Effector CD8-positive, alpha-beta T cell (primary cell): ENCODE results near the gene ALX4.

Experiments
- DNase-seq: peaks from one replicate; lab custom pipeline; 2025; lab: John Stamatoyannopoulos, UW
- total RNA-seq, 4 experiments: gene quantifications; one replicate each; lab custom pipeline; 2026; lab: John Stamatoyannopoulos, UW

ALX4 gene
- total RNA-seq: 0 to 0.36 (median 0.13) reads per million in 4 experiments

- no peak for DNase-seq
These were observed at the start of gene ALX4 for GRCh38 chr11:44309478-44310205. ALX4 (minus strand) TSS chr11:44310139; CDS start chr11:44310062, 77 bp downstream.

DNA sequence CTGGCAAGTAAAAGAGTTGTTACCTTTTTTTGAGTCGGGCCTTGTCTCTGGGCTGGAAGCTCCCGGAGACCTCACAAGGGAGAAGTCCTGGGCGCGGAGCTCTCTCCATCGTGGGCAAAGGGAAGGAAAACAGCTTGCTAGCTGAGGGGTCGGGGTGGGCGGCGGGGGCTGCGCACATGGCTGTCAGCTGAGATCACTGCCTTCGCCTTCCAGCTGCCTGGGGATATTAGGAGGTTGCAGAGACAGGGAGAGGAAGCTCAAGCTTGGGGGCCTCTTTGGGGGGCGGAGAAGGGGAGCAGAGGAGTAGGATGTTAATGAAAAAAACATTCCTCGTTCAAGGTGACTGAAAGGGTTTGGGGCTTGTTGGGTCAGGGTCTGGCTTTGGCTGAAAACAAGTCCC is 49.2 kb upstream of the ALX4 start:
- no peak for DNase-seq

DNA sequence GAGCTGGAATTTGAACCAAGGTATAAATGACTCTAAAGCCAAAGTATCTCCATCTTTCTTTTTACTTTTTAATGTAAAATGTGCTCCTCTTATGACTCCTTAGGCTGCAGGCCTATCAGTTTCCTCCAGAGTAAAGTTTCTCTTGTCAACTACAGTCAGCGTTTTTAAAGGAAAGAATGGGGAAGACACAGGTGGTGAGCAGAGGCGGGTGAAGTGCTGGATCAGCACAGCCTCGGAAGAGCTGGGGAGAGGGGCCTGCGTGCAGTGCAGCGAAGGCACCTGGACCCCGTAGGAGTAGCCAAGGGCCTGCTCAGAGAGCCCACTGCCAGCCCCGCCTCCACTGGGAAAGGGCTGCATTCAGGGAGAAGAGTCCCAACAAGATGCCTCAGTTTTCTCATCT is 48.8 kb upstream of the ALX4 start:
- DNase-seq: no peak

GRCh38 chr11:44357711-44358110 is 47.8 kb upstream of the ALX4 start:
- DNase-seq: no peak

DNA sequence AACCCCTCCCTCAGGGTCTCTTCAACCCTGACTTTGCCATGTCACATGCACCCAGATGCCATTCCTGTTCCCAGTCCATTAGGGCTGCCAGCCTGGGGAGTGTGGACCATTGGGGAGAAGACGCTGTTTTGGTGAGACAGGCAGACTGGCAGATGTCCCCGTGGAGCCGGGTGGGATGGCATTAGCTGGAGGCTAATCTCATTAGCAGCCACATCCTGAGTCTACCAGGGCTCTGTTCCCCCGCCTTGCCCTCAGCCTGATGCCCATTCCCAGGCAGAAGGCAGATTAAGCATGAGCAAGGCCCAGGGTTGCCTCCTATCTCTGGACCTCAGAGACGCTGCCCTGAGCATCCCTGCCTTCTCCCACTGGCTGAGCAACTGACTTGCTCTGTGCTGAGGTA is 46.4 kb upstream of the ALX4 start:
- DNase-seq: no peak

- no peak for DNase-seq
These were observed 42.1 kb upstream of the ALX4 start for GRCh38 chr11:44351898-44352498.

DNA sequence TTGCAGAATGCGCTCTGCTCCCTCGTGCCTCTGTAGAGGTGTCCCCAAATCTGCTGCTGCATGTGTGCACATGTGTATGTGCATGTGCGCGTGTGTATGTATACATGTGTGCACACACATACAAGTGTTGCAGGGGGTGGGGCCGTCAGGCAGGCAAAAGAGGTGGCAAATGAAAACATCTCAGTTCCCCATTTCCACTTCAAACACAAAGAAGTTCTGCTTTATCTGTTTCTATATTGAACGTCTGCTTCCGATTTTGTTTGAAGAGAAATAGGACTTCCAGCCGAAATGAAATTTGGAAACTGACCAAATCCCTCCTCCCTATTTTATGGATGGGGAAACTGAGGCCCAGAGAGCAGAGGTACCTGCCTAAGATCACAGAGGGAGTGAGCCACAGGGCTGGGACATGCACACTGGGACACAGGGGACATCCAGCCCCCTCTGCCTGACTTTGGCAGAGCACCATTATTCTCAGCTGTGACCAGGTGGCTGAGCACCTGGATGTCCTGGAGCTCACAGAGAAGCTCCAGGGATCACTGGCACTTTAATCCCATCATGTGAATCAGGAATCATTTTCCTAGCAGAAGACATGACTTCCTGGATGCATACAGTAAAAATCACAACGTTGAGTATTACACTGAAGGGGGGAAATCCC is 41.2 kb upstream of the ALX4 start:
- no peak for DNase-seq

- no peak for DNase-seq
These were observed 39.4 kb upstream of the ALX4 start for GRCh38 chr11:44349328-44349727.

DNA sequence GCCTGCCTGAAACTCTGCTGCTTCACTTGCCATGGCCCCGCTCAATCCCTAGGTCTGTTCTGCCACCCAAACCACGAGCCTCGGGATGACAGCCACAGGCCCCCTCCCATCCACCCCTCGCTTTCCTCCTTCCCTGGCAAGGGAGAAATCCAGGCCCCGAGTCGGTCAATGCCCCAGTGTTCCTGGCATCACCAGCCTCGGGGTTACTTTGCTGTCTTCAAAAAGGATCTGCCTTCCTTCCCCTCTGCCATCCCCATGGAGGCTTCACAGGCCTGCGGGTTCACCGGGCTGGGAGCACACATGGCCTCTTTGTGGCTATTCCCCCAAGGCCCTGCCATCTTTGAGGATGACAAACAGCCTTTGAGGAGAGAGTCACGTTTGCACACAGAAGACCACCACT is 38.8 kb upstream of the ALX4 start:
- no peak for DNase-seq

- no peak for DNase-seq
These were observed 38.2 kb upstream of the ALX4 start for GRCh38 chr11:44348114-44348513.

DNA sequence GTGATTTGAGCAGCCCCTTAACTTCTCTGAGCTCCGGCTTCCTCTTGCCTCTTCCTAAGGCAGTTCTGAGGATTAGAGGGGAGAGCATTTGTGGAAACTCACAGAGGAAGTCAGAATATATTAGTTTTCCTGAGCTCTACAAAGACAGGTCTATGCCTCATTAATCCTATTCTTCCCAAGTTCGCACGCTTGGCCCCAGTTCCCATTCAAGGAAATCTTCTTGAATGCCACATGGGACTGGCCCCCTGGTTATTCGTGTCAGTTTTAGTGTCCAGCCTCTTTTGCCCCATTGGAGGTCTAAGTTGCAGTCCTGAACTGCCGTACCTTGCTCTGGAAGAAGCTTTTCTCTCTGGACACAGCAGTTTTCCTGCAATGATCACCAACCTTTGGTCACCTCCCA is 37.6 kb upstream of the ALX4 start:
- DNase-seq: no peak

DNA sequence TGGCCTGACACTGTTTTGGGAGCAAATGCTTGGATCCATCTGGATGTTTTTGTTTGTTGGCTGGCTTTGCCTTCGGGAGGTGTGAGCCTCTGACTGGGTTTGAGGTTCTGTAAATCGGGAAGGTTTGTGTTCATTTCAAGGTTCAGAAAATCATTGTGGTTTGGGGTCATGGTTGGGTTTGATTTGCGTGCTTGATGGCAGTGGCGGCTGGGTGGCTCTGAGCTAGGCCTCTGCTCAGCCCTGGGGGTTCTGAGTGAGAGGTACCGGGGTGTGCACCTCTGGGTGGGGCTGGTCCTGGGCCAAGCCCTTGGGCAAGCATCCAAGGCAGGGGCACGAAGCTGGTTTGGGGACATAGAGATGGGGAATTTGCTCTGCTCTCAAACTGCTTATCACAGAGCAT is 37.0 kb upstream of the ALX4 start:
- DNase-seq: no peak

GRCh38 chr11:44345781-44346180 is 35.8 kb upstream of the ALX4 start:
- no peak for DNase-seq

DNA sequence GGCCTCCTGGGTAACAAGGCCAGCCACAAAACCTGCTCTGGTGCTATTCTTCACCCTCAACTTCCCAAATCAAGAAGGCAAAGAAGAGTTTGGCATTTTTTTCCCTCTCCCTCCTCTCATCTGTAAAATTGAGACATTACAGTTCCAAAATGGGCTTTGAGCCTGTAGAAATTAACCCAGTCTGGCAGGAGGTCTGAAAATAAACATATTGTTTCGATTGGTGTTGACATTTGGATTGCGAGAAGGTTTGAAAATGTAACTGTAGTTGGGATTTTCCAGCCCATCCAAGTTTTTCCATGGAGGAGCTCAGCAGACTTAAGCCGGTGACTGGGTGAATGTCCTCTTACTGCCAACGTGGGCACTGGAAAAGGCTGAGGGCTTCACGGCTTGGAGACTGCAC is 35.0 kb upstream of the ALX4 start:
- DNase-seq: no peak

GRCh38 chr11:44344423-44344820 is 34.5 kb upstream of the ALX4 start:
- DNase-seq: no peak

DNA sequence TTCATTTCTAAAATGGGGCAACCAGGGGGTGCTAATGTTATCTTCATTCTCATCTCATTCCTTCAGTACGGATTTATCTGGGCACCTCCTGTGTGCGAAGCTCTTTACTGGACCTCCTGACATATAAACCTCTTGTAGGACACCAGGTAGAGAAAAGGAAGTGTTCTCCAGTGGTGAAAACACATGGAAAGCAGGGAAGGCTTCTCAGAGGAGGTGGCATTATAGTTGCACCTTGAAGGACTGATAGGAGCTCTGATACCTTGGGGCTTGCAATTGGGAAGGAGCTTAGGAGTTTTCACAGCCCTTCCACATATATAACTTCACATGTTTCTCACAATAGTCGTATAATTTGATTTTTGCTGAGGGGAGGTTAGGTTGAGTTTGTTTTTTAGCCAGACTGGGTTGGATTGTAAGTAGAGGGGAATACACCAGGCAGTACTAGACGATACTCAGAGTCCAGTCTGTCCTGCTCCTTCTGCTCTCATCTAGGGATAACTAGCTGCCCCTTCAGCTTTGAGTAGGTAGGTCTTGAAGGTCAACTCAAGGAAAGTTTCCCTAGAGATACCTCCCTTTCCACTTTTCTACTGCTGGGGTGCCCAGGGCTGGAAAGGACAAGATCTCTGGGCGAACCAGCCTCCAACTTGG is 34.0 kb upstream of the ALX4 start:
- DNase-seq: no peak

DNA sequence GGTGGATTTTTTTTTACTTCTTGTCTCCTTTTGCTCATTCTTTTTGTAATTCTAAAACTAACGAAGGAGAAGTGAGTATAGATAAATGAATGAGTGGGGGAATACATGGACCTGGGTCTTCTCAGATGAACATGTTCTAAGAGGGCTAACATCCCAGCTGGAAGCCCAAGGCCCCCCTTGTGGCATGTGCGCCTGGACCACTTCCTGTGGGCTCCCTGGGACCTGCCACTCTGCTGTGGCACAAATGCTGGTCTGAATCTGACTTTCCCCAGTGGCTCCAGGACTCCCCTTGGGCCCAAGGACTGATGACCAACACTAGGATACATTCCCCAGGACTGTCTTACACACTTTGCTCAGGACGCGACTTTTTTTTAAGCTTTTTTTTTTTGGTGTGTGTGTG is 32.7 kb upstream of the ALX4 start:
- no peak for DNase-seq

DNA sequence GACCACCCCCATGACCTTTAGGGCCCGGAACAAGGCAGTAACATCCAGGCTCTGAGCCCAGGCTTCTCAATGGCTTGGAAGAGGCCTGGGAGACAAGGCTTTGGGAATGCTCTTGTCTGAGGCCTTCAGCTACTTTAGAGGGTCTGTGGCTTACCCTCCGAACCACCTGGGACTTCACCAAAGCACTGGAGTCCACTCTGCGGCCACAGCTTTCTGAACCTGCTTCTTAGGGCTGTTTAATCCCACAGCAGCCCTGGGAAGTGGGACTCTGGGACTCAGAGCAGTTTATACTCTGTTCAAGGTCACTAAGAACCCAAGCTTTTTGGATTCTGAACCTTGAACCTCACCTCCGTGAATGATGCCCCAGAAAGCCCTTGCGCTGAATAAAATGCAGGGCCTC is 30.7 kb upstream of the ALX4 start:
- no peak for DNase-seq

DNA sequence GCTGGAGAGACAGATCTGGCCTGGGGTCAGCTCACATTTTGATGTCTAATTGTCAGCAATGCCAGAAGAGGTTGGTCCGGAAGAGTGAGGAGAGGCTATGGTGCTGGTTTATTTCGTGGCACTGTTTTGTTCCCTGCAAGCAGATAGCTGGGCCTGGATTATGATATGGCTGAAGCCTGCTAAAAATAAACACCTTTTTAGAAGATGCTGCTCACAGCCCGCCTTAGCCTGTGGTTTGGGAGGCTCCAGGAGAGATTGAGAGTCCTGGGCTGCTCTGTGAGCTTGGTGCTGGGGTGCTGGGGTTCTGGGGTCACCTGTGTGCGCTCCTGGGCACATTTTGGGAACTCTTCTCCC is 29.6 kb upstream of the ALX4 start:
- no peak for DNase-seq

- DNase-seq: no peak
These were observed 29.0 kb upstream of the ALX4 start for GRCh38 chr11:44338698-44339529.

DNA sequence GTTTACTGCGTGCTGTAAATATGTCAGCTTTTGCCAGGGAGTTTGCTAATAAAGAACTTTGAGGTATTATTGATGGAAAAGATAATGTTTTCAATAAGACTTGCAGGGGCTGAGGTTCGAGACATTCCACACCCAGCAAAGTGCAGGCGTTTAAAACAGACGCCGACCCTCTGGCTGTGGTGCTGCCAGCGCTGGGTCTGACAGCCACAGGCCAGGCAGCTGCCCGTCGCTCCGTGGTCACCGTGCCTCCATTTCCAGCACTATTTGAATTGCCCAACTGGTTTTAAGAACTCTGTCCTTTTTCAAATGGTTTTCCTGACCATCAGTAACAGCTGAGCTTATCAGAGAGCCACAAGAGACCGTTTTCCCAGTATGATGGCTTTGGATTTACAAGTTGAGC is 28.1 kb upstream of the ALX4 start:
- no peak for DNase-seq

DNA sequence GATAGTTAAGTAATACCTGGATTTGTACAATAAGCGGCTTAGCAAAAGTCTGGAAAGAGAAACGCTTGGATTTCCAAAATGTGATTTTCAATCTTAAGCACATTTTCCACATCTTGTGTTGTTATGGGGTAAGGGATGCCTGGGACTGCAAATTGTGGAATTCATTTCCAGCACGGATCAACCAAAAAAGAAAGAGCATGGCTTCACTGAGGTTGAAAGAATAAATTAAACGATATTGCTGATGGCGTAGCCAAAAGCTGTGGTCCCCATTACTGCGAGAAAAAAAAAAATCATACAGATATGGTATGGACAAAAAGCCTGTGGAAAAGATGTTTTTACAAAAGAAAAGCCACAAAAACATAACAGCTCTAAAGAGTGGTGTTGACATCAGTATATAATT is 26.0 kb upstream of the ALX4 start:
- DNase-seq: no peak
